GM21515 (cell line): Measurements from ENCODE around the gene SIRT7.
A peak's percentile ranks its signal among the peaks of the same experiment; 100 is the strongest.

Experiments used
- ATAC-seq: cut with Tn5 transposase; IDR thresholded peaks from one replicate; pipeline ENCODE4 v1.9.1; 2021; ENCODE audit not compliant: unreplicated experiment

SIRT7 gene

DNA sequence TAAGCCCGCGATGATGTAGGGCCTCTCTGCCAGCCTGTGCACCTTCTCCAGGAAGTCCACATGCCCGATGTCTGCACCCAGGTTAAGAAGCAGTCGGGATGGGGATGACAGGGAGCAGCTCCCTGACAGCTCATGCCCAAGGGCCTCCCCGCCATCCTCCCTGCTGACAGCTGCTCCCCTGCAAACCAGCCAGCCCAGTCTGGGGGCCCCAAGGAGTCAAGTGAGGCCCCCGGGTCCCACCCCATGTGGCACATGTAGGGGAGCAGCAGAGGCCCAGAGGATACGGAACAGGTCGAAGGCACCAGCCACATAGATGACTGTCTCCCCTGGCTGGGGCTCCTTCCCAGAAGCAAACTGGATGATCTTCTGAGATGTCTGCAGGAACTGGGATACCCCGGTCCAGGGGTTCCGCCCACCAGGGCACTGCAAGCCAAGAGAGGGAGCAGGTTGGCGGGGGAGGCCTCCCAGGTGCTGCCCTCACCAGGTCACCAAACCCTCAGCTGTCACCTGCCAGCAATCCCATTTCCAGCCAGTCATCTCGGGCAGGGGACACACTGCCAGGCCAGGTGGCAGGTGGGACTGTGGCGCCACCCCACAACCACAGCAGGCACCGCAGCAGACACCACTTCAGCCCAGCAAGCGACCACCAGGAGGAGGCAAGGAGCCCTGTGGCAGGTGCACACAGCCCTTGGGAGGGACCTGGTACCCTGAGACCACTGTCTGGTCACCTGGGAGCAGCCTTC, 11.3 kb downstream of the SIRT7 start:
- ATAC-seq, result no peak

GRCh38 chr17:81905993-81906392, 12.0 kb downstream of the SIRT7 start:
- ATAC-seq, result no peak

DNA sequence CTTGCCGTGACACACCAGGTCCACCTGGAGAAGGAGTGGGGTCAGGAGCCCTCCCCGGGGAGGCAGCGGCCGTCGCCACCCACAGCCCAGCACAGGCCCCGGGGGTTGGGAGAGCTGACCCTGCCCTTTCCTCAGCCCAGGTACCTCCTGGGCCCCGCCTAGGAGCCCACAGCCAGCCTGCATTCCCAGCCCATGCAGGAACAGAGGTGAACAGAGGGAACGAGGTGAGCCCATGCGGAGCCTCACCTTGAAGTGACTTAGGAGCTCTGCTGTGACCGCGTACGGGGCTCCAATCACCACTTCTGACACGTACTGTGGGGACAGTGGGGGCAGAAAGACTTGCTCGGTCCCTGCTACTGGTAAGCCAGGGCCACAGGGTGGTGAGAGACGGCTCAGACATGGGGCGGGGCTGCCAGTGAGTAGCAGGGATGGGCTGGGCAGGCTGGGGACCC, 12.5 kb downstream of the SIRT7 start:
- no peak for ATAC-seq

DNA sequence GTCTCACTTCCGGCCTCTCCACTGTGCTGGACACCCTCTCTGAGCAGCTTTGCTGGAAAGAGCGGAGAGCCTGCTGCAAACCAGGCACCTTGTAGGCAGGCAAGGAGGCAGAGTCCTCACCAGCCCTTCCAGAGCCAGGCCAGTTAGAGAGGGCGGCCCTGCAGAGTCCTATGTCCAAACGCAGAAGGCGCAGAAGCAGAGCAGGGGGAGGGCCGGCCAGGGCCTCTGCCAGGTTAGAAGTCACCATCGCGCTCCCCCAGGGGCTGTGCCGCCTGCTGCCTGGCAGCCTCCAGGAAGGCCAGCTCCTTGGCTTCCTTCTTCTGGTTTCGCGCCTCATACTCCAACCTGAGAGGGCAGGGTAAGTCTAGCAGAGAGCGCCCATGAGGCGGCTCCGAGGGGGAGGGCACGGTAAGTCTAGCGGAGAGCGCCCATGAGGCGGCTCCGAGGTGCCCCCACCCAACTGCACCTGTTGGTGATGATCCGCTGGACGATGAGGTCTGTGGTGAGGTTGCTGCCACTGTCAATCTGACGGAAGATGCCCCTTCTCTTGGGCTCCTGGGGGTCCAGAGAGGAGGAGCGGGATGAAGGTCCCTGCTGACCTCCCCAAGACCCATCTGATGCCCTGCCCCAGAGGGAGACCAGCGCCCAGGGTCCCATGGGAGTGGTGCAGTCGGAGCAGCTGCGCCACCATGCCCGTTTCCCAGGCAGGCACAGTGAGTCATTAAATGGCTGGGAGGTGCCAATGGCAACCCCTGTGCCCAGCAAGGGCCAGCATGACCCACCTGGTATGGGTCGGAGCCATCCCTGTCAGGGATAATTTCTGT, 13.2 kb downstream of the SIRT7 start:
- no peak for ATAC-seq

GRCh38 chr17:81903896-81904599, 13.9 kb downstream of the SIRT7 start:
- no peak for ATAC-seq

DNA sequence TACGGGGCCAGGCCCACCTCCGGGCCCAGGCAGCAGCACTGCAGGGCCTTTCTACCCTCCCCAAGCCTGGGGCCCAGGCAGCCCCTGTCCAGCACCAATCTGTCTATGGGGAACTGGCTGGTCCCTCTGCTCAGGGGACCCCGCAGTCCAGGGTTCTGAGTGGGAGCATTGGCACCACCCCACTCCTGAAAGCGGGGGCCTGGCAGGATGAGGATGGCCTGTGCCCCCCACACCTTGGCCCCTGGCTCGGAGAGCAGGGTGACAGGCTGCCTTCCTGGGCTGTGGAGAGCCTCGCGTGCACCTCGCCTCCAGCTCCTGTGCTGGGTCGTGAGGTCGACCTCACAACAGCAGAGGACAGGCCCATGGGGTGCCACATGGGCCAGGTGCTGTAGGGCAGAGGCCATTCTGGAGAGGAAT, 14.6 kb downstream of the SIRT7 start:
- no peak for ATAC-seq

- ATAC-seq, result no peak
These were observed 15.1 kb downstream of the SIRT7 start for GRCh38 chr17:81902653-81903414.

GRCh38 chr17:81902023-81902652, 15.8 kb downstream of the SIRT7 start, which contains the start of gene NPB:
TSS of gene NPB (plus strand) at chr17:81902238. CDS start at chr17:81902278, 40 bp downstream.
- no peak for ATAC-seq

- no peak for ATAC-seq
These were observed 16.6 kb downstream of the SIRT7 start for GRCh38 chr17:81901167-81902022.

GRCh38 chr17:81900181-81900820, 17.7 kb downstream of the SIRT7 start:
- ATAC-seq, result no peak

DNA sequence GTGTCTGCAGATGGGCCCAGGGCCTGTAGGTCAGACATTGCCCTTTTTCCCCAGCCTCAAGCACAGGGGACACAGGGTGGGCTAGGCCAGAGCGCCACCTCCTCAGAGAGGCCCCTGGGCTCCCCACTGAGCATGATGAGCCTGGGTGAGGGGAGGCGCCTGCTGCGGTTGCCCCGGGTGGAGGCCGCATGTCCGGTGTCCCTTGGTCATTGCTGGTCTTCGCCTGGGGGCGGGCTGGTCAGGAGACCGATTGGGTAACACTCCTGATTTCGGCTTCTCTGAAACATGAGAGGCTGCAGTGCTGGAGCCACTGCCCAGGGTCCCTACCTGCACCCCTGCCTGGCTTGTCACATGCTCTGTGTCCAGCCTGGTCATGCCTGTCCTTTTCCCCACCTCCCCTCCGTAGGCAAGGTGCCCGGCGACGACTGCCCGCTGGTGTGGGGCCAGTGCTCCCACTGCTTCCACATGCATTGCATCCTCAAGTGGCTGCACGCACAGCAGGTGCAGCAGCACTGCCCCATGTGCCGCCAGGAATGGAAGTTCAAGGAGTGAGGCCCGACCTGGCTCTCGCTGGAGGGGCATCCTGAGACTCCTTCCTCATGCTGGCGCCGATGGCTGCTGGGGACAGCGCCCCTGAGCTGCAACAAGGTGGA, 18.3 kb downstream of the SIRT7 start:
- ATAC-seq, result no peak

DNA sequence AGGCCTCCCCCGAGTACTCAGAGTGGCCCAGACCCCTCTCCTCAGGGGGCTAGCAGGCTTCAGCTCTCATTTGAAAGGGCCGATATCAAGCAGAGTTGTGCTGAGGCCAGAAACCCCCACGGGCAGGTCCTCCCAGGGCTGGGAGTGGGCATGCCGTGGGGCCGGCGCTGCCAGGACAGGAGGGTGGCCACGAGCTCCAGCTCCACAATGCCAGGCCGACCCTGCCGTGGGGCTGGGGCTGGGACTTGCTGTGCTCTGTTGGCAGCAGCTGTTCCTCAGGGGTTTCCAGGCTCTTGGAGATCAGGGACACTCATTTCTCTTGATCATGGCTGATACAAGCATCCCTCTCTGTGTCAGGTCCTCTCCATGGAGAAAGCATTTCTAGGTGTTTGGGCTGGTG, 19.1 kb downstream of the SIRT7 start:
- no peak for ATAC-seq

DNA sequence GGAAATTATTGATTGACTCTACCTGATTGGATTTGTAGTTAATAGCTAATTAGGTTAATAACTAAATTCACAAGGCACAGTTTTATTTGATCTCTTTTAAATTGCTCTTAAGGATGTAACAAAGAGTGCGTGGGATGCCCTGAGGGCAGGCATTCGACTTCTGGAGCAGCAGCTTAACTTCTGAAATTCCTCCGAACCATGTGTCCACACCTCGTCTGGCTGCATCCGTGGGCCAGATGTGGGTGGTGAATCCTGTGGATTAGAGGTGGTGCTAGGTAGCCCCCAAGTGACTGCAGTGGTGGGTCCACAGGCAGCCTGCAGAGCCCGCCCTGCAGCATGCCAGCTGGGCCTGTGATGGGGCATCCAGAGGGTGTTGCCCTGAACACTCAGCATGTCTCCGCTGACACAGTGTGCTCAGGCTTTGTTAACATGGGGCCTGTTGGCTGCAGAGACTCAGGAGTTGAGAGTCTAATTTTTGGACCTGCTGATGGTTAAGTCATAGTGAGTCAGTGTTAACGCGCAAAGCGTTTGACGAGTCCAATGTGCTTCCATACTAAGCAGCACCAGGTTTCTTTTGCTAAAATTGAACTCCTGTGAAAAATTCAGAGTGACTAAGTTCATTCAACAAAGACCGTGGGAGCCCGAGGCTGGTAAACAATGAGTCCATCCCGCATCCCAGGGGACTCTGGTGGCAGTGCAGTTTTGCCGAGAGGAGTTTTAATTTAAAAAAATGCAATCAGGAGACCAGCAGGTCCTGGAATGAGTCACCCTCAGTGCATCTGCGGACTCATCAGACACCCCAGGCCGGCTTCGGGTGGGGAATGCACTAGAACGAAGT, 19.7 kb downstream of the SIRT7 start:
- no peak for ATAC-seq

- ATAC-seq, result no peak
These were observed 22.6 kb downstream of the SIRT7 start for GRCh38 chr17:81895400-81895799.

DNA sequence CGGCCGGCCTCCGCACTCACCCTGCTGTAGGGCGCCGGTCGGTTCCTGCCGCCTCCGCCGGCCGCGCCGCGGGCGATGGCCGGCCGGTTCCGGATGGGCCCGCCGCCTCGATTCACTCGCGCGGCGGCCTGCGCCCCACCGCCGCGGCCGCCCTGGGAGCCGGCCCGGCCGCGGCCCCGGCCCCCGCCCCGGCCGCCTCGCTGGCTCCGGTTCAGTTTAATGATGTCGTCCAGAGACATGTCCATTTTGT, 26.7 kb downstream of the SIRT7 start:
- peak; percentile 30 for ATAC-seq

- no peak for ATAC-seq
These were observed 27.3 kb downstream of the SIRT7 start for GRCh38 chr17:81890447-81891302.

DNA sequence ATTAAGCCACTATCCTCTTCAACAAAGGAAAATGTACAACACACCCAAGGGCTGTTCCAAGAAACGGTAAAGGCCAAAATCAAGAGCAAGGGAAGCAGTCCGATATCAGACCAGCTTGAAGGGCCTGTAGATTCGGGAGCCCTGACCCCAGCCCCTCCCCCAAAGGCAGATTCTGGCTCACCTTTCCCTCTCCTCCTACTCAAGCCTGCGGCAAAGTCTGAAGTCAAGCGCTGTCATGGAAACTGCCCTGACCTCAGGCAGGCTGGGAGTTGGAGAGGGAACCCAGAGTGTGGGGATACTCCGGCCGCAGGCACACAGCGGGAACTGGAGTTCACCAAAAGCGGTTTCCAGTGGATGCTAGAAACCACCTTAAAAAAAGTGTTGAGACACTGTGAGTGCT, 28.4 kb downstream of the SIRT7 start:
- no peak for ATAC-seq
